Neural progenitor cell (in vitro differentiated cells): ENCODE results near the gene RNF144B. TPM values are rescaled to one million over a fixed set of nuclear protein-coding genes. Genes with fewer than 3 reads are reported as not detected.
"Not testable (repeated sequence)": the region's sequence is repeated elsewhere in the genome, so short reads cannot be mapped to it uniquely, and the experiment has no call there.

ENCODE experiments used
- DNase-seq: peaks from one replicate; pipeline ENCODE4 v3.0.0-alpha.2; 2016; ENCODE audit warnings: low spot score
- H2AFZ ChIP-seq: fragments of 200-600 bp; sonication (generic); replicated peaks from 2 replicates; pipeline ENCODE4 v1.6.1; 2016; ENCODE audit warnings: antibody characterized with exemption
- H3F3A ChIP-seq: fragments of 200-600 bp; sonication (generic); 2 replicates; pipeline ENCODE4 v1.6.1; 2016; ENCODE audit warnings: antibody characterized with exemption, low read depth
- H3K27ac ChIP-seq: fragments of 200-600 bp; sonication (generic); 2 replicates; pipeline ENCODE4 v1.5.1; 2016; ENCODE audit warnings: mild to moderate bottlenecking
- H3K27me3 ChIP-seq: fragments of 200-600 bp; sonication (generic); 2 replicates; pipeline ENCODE4 v1.6.1; 2016; ENCODE audit warnings: mild to moderate bottlenecking, moderate library complexity
- H3K36me3 ChIP-seq: fragments of 200-600 bp; sonication (generic); 2 replicates; pipeline ENCODE4 v1.5.1; 2016
- H3K4me1 ChIP-seq: fragments of 200-600 bp; sonication (generic); 2 replicates; pipeline ENCODE4 v1.6.1; 2016; ENCODE audit warnings: mixed run types
- H3K4me2 ChIP-seq: fragments of 200-600 bp; sonication (generic); 2 replicates; pipeline ENCODE4 v1.6.1; 2016
- H3K4me3 ChIP-seq: fragments of 200-600 bp; sonication (generic); 2 replicates; pipeline ENCODE4 v1.5.1; 2016
- H3K79me2 ChIP-seq: fragments of 200-600 bp; sonication (generic); 2 replicates; pipeline ENCODE4 v1.6.1; 2016; ENCODE audit warnings: low read depth
- H3K9ac ChIP-seq: fragments of 200-600 bp; sonication (generic); 2 replicates; pipeline ENCODE4 v1.6.1; 2016
- H3K9me3 ChIP-seq: fragments of 200-600 bp; sonication (generic); 2 replicates; pipeline ENCODE4 v1.5.1; 2016; ENCODE audit warnings: low read depth
- H4K20me1 ChIP-seq: fragments of 200-600 bp; sonication (generic); 2 replicates; pipeline ENCODE4 v1.6.1; 2016; ENCODE audit warnings: low read depth
- H3K27ac Mint-ChIP-seq: 3 replicates; pipeline ENCODE4 v1.8.0; 2021; ENCODE audit warnings: mixed read lengths
- H3K27me3 Mint-ChIP-seq: 2 replicates; pipeline ENCODE4 v1.8.0; 2022; ENCODE audit warnings: low read depth, mild to moderate bottlenecking, inconsistent platforms, moderate library complexity, mixed read lengths; ENCODE audit not compliant: insufficient read depth
- H3K36me3 Mint-ChIP-seq: 3 replicates; pipeline ENCODE4 v1.8.0; 2021; ENCODE audit warnings: mixed read lengths
- H3K4me1 Mint-ChIP-seq: 3 replicates; pipeline ENCODE4 v1.8.0; 2021; ENCODE audit warnings: mixed read lengths
- H3K4me3 Mint-ChIP-seq: 3 replicates; pipeline ENCODE4 v1.8.0; 2021; ENCODE audit warnings: mild to moderate bottlenecking, moderate library complexity, mixed read lengths
- H3K9me3 Mint-ChIP-seq: 3 replicates; pipeline ENCODE4 v1.8.0; 2020; ENCODE audit warnings: mixed read lengths
- CTCF ChIP-seq: fragments of 200-600 bp; sonication (generic); IDR thresholded peaks from 2 replicates; pipeline ENCODE4 v1.5.1; 2017; ENCODE audit warnings: antibody characterized with exemption, mild to moderate bottlenecking
- EZH2 ChIP-seq: fragments of 200-600 bp; sonication (generic); IDR thresholded peaks from 2 replicates; pipeline ENCODE4 v1.6.1; 2017; ENCODE audit warnings: antibody characterized with exemption, mild to moderate bottlenecking, moderate library complexity
- EZH2phosphoT487 ChIP-seq: fragments of 200-600 bp; sonication (generic); IDR thresholded peaks from 2 replicates; pipeline ENCODE4 v1.6.1; 2017; ENCODE audit warnings: antibody characterized with exemption
- total RNA-seq: library from RNA; depleted of rRNA; stranded (reverse); fragments of >200 nt; gene quantifications from 2 replicates; pipeline ENCODE4 v1.2.3, GENCODE V29; 2015; ENCODE audit warnings: low replicate concordance

RNF144B gene
- total RNA-seq, 1 donor from 2014 or later: 0.75 TPM

DNA sequence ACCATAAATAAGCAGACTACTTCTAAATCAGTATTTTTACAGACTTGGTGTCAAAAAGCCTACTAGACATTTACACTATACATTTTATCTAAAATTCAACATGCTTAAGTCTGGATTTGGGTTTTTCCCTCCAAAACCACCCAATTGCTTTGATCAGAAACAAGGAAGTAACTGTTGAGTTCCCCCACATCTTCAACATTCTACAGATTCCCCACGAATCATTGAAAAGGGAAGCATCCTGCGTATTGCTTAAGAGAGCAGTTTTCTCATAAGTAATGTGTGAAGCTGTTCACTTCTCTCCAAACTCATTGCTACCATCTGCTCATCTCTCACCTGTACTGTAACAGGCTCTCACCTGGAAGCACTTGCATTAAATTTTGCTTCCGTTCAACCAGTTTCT lies 36.4 kb upstream of the RNF144B start:
- H3K36me3 Mint-ChIP-seq: no peaks in the 10 kb centered on the region
- H3K27ac Mint-ChIP-seq: no peak overlapping the region
- Histone ChIP-seq H3K79me2 (no peaks in the 10 kb centered on the region), H4K20me1 (no peaks in the 10 kb centered on the region), H3K36me3 (no peaks in the 10 kb centered on the region), H3K27me3 (no peaks in the 10 kb centered on the region), H2AFZ (no peak overlapping the region), H3F3A (no peaks in the 10 kb centered on the region), H3K9me3 (no peaks in the 10 kb centered on the region), H3K27ac (no peak overlapping the region), H3K4me1 (peaks cover 5% of the 10 kb centered on the region), H3K4me2 (no peak overlapping the region), H3K4me3 (no peak overlapping the region), H3K9ac (no peak overlapping the region)
- no peak for DNase-seq
- peaks cover 15% of the 10 kb centered on the region for H3K4me1 Mint-ChIP-seq
- no peaks in the 10 kb centered on the region for H3K27me3 Mint-ChIP-seq
- H3K4me3 Mint-ChIP-seq: no peak overlapping the region
- TF ChIP-seq EZH2 (no peak), CTCF (no peak), EZH2phosphoT487 (no peak)
- no peaks in the 10 kb centered on the region for H3K9me3 Mint-ChIP-seq

- Mint-ChIP-seq H3K27me3 (no peaks in the 10 kb centered on the region), H3K36me3 (no peaks in the 10 kb centered on the region), H3K9me3 (no peaks in the 10 kb centered on the region), H3K4me3 (no peak overlapping the region), H3K27ac (no peak overlapping the region), H3K4me1 (peaks cover 15% of the 10 kb centered on the region)
- no peaks in the 10 kb centered on the region for H3K9me3 ChIP-seq
- H3K4me1 ChIP-seq: peaks cover 5% of the 10 kb centered on the region
- no peak overlapping the region for H3K4me3 ChIP-seq
- H3K9ac ChIP-seq: no peak overlapping the region
- no peak overlapping the region for H3K4me2 ChIP-seq
- H3K79me2 ChIP-seq: no peaks in the 10 kb centered on the region
- no peak overlapping the region for H2AFZ ChIP-seq
- H3K27ac ChIP-seq: no peak overlapping the region
- H3K27me3 ChIP-seq: no peaks in the 10 kb centered on the region
- no peak for DNase-seq
- no peaks in the 10 kb centered on the region for H3F3A ChIP-seq
- no peaks in the 10 kb centered on the region for H4K20me1 ChIP-seq
- TF ChIP-seq CTCF: no peak
- TF ChIP-seq EZH2phosphoT487: no peak
- TF ChIP-seq EZH2: no peak
- no peaks in the 10 kb centered on the region for H3K36me3 ChIP-seq
Observed at GRCh38 chr6:18352001-18352400, 35.1 kb upstream of the RNF144B start.

- Histone ChIP-seq H3K27me3 (no peaks in the 10 kb centered on the region), H3K4me3 (no peak overlapping the region), H4K20me1 (no peaks in the 10 kb centered on the region), H3F3A (no peaks in the 10 kb centered on the region), H3K27ac (no peak overlapping the region), H3K36me3 (no peaks in the 10 kb centered on the region), H2AFZ (no peak overlapping the region), H3K9me3 (no peaks in the 10 kb centered on the region), H3K4me2 (no peak overlapping the region), H3K4me1 (peaks cover 5% of the 10 kb centered on the region), H3K9ac (no peak overlapping the region), H3K79me2 (no peaks in the 10 kb centered on the region)
- Mint-ChIP-seq H3K27me3 (no peaks in the 10 kb centered on the region), H3K4me1 (peaks cover 14% of the 10 kb centered on the region), H3K9me3 (no peaks in the 10 kb centered on the region), H3K36me3 (no peaks in the 10 kb centered on the region), H3K27ac (no peak overlapping the region), H3K4me3 (no peak overlapping the region)
- TF ChIP-seq EZH2phosphoT487 (no peak), CTCF (no peak), EZH2 (no peak)
- DNase-seq: no peak
Observed at GRCh38 chr6:18352842-18353241, 34.3 kb upstream of the RNF144B start.

- Mint-ChIP-seq H3K36me3 (no peaks in the 10 kb centered on the region), H3K9me3 (peaks cover 4% of the 10 kb centered on the region), H3K27ac (no peak overlapping the region), H3K4me1 (peaks cover 10% of the 10 kb centered on the region), H3K27me3 (no peaks in the 10 kb centered on the region), H3K4me3 (no peak overlapping the region)
- H3K9me3 ChIP-seq: no peaks in the 10 kb centered on the region
- no peaks in the 10 kb centered on the region for H3K36me3 ChIP-seq
- H3K27ac ChIP-seq: no peak overlapping the region
- no peaks in the 10 kb centered on the region for H3F3A ChIP-seq
- H3K27me3 ChIP-seq: no peaks in the 10 kb centered on the region
- no peak overlapping the region for H3K4me2 ChIP-seq
- no peaks in the 10 kb centered on the region for H4K20me1 ChIP-seq
- H3K9ac ChIP-seq: no peak overlapping the region
- no peak for DNase-seq
- H3K4me1 ChIP-seq: peaks cover 5% of the 10 kb centered on the region
- H2AFZ ChIP-seq: no peak overlapping the region
- H3K79me2 ChIP-seq: no peaks in the 10 kb centered on the region
- no peak overlapping the region for H3K4me3 ChIP-seq
- TF ChIP-seq EZH2phosphoT487: no peak
- TF ChIP-seq EZH2: no peak
- TF ChIP-seq CTCF: no peak
Observed at GRCh38 chr6:18353251-18353650, 33.9 kb upstream of the RNF144B start.

DNA sequence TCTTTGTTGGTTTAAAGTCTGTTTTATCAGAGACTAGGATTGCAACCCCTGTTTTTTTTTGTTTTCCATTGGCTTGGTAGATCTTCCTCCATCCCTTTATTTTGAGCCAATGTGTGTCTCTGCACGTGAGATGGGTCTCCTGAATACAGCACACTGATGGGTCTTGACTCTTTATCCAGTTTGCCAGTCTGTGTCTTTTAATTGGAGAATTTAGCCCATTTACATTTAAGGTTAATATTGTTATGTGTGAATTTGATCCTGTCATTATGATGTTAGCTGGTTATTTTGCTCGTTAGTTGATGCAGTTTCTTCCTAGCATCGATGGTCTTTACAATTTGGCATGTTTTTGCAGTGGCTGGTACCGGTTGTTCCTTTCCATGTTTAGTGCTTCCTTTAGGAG lies 29.6 kb upstream of the RNF144B start:
- H3K27me3 ChIP-seq, H3K4me2 ChIP-seq, H3K27ac ChIP-seq, H3F3A ChIP-seq, H3K4me3 ChIP-seq, H3K9me3 ChIP-seq, H3K4me1 ChIP-seq, DNase-seq, H4K20me1 ChIP-seq, H3K27me3 Mint-ChIP-seq, H3K9me3 Mint-ChIP-seq, H2AFZ ChIP-seq, H3K36me3 ChIP-seq, H3K9ac ChIP-seq, H3K36me3 Mint-ChIP-seq, H3K4me3 Mint-ChIP-seq, H3K27ac Mint-ChIP-seq, H3K79me2 ChIP-seq, H3K4me1 Mint-ChIP-seq: not testable (repeated sequence)
